Tibial nerve (tissue), 4 donors: ENCODE measurements around the gene TMEFF2. TPM values are rescaled to one million over a fixed set of nuclear protein-coding genes. Genes with fewer than 3 reads are reported as not detected.

Experiments used
- DNase-seq, 2 donors: peaks; one replicate each; pipeline ENCODE4 v3.0.0-alpha.2; 2019; ENCODE audit warnings: low spot score in 2 of 2
- H3K27ac ChIP-seq, 4 donors: fragments of 200-600 bp; sonication (generic) in 3 of 4; one replicate each; pipeline ENCODE4 v1.5.1; 2017 to 2019; ENCODE audit warnings: mild to moderate bottlenecking in 1 of 4
- H3K27me3 ChIP-seq, 2 donors: fragments of 200-600 bp; sonication (generic) in 1 of 2; one replicate each; pipeline versions ENCODE4 v1.5.1 to v1.6.0; 2017 to 2019
- H3K36me3 ChIP-seq, 3 donors: fragments of 200-600 bp; sonication (generic); one replicate each; pipeline ENCODE4 v1.5.1; 2018 to 2019
- H3K4me1 ChIP-seq, 4 donors: fragments of 200-600 bp; sonication (generic) in 3 of 4; one replicate each; pipeline ENCODE4 v1.5.1; 2017 to 2019
- H3K4me3 ChIP-seq, 4 donors: fragments of 200-600 bp; sonication (generic) in 3 of 4; one replicate each; pipeline ENCODE4 v1.5.1; 2017 to 2019; ENCODE audit warnings: mild to moderate bottlenecking in 1 of 4, moderate library complexity in 1 of 4
- H3K9me3 ChIP-seq, 4 donors: fragments of 200-600 bp; sonication (generic) in 3 of 4; one replicate each; pipeline ENCODE4 v1.5.1; 2017 to 2019
- EP300 ChIP-seq, 2 donors: sonication (generic); formaldehyde crosslinking; IDR thresholded peaks; one replicate each; pipeline ENCODE4 v1.6.1; 2017; ENCODE audit warnings: antibody characterized with exemption in 2 of 2, mild to moderate bottlenecking in 1 of 2
- POLR2A ChIP-seq, 2 donors: fragments of 450-650 bp; IDR thresholded peaks; one replicate each; pipeline ENCODE4 v1.6.1; 2017; ENCODE audit warnings: antibody characterized with exemption in 2 of 2, mild to moderate bottlenecking in 2 of 2, moderate library complexity in 2 of 2
- WGBS, 2 donors: methylation state at CpG; one replicate each; pipeline ENCODE4 v1.1.5; 2018; 5-methylcytosine and 5-hydroxymethylcytosine counted together
- total RNA-seq, 4 donors: library from RNA; depleted of rRNA; stranded (reverse); fragments of >200 nt; gene quantifications; one replicate each; pipeline ENCODE4 v1.1.0, GENCODE V29; 2016
- TF ChIP-seq, protein P1 (sequence below), 5 experiments: fragments of 200-600 bp in 3 of 5; fragments of 450-650 bp in 2 of 5; sonication (generic) in 3 of 5; IDR thresholded peaks; one replicate each; pipeline ENCODE4 v1.5.1; 2016 to 2019; ENCODE audit warnings: antibody characterized with exemption in 5 of 5, mild to moderate bottlenecking in 3 of 5, moderate library complexity in 2 of 5

TMEFF2 gene
- total RNA-seq, 4 donors from 2014 or later, result not detected

GRCh38 chr2:192044496-192044895 lies 150.2 kb downstream of the TMEFF2 start:
- H3K27ac ChIP-seq, result no peak overlapping the region
- H3K36me3 ChIP-seq, result no peaks in the 10 kb centered on the region
- H3K4me1 ChIP-seq, result no peaks in the 10 kb centered on the region
- WGBS, 2 donors, result 89 to 94% methylated on average over 2 of the region's 2 CpGs
- no peak for DNase-seq
- H3K9me3 ChIP-seq, result no peaks in the 10 kb centered on the region
- no peak for TF ChIP-seq EP300 (IDR thresholded peaks at IDR 0.05)
- TF ChIP-seq, protein P1, sequence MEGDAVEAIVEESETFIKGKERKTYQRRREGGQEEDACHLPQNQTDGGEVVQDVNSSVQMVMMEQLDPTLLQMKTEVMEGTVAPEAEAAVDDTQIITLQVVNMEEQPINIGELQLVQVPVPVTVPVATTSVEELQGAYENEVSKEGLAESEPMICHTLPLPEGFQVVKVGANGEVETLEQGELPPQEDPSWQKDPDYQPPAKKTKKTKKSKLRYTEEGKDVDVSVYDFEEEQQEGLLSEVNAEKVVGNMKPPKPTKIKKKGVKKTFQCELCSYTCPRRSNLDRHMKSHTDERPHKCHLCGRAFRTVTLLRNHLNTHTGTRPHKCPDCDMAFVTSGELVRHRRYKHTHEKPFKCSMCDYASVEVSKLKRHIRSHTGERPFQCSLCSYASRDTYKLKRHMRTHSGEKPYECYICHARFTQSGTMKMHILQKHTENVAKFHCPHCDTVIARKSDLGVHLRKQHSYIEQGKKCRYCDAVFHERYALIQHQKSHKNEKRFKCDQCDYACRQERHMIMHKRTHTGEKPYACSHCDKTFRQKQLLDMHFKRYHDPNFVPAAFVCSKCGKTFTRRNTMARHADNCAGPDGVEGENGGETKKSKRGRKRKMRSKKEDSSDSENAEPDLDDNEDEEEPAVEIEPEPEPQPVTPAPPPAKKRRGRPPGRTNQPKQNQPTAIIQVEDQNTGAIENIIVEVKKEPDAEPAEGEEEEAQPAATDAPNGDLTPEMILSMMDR (IDR thresholded peaks at IDR 0.05), result no peak
- no peak for TF ChIP-seq POLR2A (IDR thresholded peaks at IDR 0.05)
- H3K27me3 ChIP-seq, result no peaks in the 10 kb centered on the region
- H3K4me3 ChIP-seq, result no peak overlapping the region

DNA sequence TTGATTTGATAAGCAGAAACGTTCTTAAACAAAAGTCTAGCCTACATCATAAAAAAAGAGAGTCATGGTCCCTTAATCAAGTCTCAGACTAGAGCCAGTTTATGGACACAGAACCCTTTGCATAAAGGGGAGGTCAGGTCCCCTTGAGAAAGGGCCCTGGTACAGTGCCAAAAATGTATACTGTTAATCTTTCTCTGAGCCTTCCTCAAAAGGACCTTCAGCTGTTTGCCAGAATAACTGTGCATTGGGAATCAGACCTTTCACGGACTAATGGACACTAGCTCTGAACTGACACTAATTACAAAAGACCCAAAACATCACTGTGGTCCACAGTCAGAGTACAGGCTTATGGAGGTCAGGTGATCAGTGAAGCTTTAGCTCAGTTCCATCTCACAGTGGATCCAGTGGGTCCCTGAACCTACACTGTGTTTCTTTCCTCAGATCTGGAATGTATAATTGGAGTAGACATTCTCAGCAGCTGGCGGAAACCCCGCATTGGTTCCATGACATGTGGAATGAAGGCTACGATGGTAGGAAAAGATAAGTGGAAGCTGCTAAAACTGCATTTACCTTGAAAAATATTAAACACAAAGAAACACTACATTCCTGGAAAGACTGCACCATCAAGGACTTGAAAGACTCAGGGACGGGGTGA lies 151.4 kb downstream of the TMEFF2 start:
- no peak overlapping the region for H3K27ac ChIP-seq
- H3K27me3 ChIP-seq, result no peaks in the 10 kb centered on the region
- DNase-seq, result no peak
- no peaks in the 10 kb centered on the region for H3K9me3 ChIP-seq
- H3K4me3 ChIP-seq, result no peak overlapping the region
- no peak for TF ChIP-seq EP300 (IDR thresholded peaks at IDR 0.05)
- TF ChIP-seq POLR2A (IDR thresholded peaks at IDR 0.05), result no peak
- TF ChIP-seq, protein P1 (IDR thresholded peaks at IDR 0.05), result no peak
- WGBS, 2 donors, result 72 to 73% methylated on average over 6 of the region's 6 CpGs
- H3K36me3 ChIP-seq, result no peaks in the 10 kb centered on the region
- H3K4me1 ChIP-seq, result no peaks in the 10 kb centered on the region

DNA sequence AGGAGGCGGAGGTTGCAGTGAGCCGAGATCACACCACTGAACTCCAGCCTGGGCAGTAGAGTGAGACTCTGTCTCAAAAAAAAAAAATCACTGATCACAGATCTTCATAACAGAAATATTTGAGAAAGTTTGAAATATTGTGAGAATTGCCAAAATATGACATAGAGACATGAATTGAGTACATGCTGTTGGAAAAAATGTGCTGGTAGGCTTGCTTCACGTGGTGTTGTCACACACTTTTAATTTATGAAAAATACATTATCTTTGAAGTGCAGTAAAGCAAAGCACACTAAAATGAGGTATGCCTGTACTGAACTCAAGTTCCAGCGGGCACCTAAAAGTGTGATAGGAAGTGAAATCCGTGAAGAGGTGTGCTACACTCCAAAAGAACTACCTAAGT lies 152.6 kb downstream of the TMEFF2 start:
- Histone ChIP-seq H3K4me3 (no peak overlapping the region), H3K9me3 (no peaks in the 10 kb centered on the region), H3K4me1 (no peaks in the 10 kb centered on the region), H3K36me3 (no peaks in the 10 kb centered on the region), H3K27me3 (no peaks in the 10 kb centered on the region), H3K27ac (no peak overlapping the region)
- TF ChIP-seq POLR2A (IDR thresholded peaks at IDR 0.05), result no peak
- TF ChIP-seq EP300 (IDR thresholded peaks at IDR 0.05), result no peak
- WGBS, 2 donors, result 92 to 94% methylated on average over 5 of the region's 5 CpGs
- no peak for DNase-seq

GRCh38 chr2:192038110-192038509 lies 156.6 kb downstream of the TMEFF2 start:
- Histone ChIP-seq H3K4me1 (no peaks in the 10 kb centered on the region), H3K9me3 (no peaks in the 10 kb centered on the region), H3K4me3 (no peak overlapping the region), H3K36me3 (no peaks in the 10 kb centered on the region), H3K27ac (no peak overlapping the region), H3K27me3 (no peaks in the 10 kb centered on the region)
- no peak for TF ChIP-seq POLR2A (IDR thresholded peaks at IDR 0.05)
- TF ChIP-seq, protein P1 (IDR thresholded peaks at IDR 0.05), result no peak
- no peak for TF ChIP-seq EP300 (IDR thresholded peaks at IDR 0.05)
- DNase-seq, result no peak
- 86 to 98% methylated on average over 1 of the region's 1 CpG for WGBS, 2 donors

GRCh38 chr2:192035731-192036442 lies 158.8 kb downstream of the TMEFF2 start:
- no peak for TF ChIP-seq POLR2A (IDR thresholded peaks at IDR 0.05)
- TF ChIP-seq, protein P1 (IDR thresholded peaks at IDR 0.05), result no peak
- Histone ChIP-seq H3K4me1 (no peaks in the 10 kb centered on the region), H3K27ac (no peak overlapping the region), H3K9me3 (no peaks in the 10 kb centered on the region), H3K27me3 (no peaks in the 10 kb centered on the region), H3K4me3 (no peak overlapping the region), H3K36me3 (no peaks in the 10 kb centered on the region)
- DNase-seq, result no peak
- WGBS, 2 donors, result 58 to 74% methylated on average over 3 of the region's 3 CpGs
